Ishikawa (cell line): ENCODE results near the gene PLIN5.

Source experiments
- CEBPB ChIP-seq: IDR thresholded peaks from 2 replicates; pipeline ENCODE4 v1.6.1; 2012
- CREB1 ChIP-seq: IDR thresholded peaks from 2 replicates; pipeline ENCODE4 v1.6.1; 2012; ENCODE audit warnings: low read depth
- EGR1 ChIP-seq: IDR thresholded peaks from 2 replicates; pipeline ENCODE4 v1.6.1; 2012
- EP300 ChIP-seq: IDR thresholded peaks from 2 replicates; pipeline ENCODE4 v1.6.1; 2012; ENCODE audit warnings: borderline replicate concordance
- FOXM1 ChIP-seq: IDR thresholded peaks from 2 replicates; pipeline ENCODE4 v1.6.1; 2012; ENCODE audit warnings: low read depth, borderline replicate concordance
- MAX ChIP-seq: IDR thresholded peaks from 2 replicates; pipeline ENCODE4 v1.6.1; 2012
- NFIC ChIP-seq: IDR thresholded peaks from 2 replicates; pipeline ENCODE4 v1.6.1; 2012
- RAD21 ChIP-seq: IDR thresholded peaks from 2 replicates; pipeline ENCODE4 v1.6.1; 2012; ENCODE audit warnings: low read depth
- REST ChIP-seq: IDR thresholded peaks from 2 replicates; pipeline ENCODE4 v1.6.1; 2012; ENCODE audit warnings: low read depth, mild to moderate bottlenecking
- TAF1 ChIP-seq: IDR thresholded peaks from 2 replicates; pipeline ENCODE4 v1.6.1; 2012; ENCODE audit warnings: low read depth, mild to moderate bottlenecking
- TCF12 ChIP-seq: IDR thresholded peaks from 2 replicates; pipeline ENCODE4 v1.6.1; 2012; ENCODE audit warnings: low read depth
- TEAD4 ChIP-seq: IDR thresholded peaks from 2 replicates; pipeline ENCODE4 v1.6.1; 2012
- YY1 ChIP-seq: IDR thresholded peaks from 2 replicates; pipeline ENCODE4 v1.6.1; 2012; ENCODE audit warnings: low read depth
- ZBTB7A ChIP-seq: IDR thresholded peaks from 2 replicates; pipeline ENCODE4 v1.6.1; 2012; ENCODE audit warnings: low read depth
- TF ChIP-seq, protein P1 (sequence below): IDR thresholded peaks from 2 replicates; pipeline ENCODE4 v1.6.1; 2012

The PLIN5 gene

DNA sequence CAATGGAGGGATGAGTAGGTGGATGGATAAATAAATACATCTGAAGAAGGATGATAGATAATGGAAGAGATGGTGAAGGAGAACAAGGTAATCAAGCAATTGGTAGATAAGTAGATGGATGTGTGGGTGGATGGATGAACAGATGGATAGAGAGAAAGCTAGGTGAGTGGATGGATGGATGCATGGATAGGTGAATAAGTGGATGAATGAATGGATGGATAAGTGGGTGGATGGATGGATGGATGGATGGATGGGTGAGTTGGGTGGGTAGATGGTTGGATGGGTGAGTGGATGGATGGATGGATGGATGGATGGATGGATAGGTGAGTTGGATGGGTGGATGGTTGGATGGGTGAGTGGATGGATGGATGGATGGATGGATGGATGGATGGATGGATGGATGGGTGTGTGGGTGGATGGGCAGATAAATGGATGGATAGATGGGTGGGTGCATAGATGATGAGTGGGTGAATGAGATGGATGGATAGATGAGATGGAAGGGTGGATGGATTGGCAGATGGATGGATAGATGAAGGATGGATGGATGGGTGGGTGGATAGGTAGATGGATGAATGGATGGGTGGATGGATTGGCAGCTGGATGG is 18.2 kb upstream of the PLIN5 start:
- TF ChIP-seq RAD21 (no peak), FOXM1 (no peak), YY1 (no peak), REST (no peak), CEBPB (no peak), CREB1 (no peak), TEAD4 (no peak), EGR1 (no peak), EP300 (no peak), MAX (no peak), NFIC (no peak), TCF12 (no peak)
- TF ChIP-seq, protein P1, sequence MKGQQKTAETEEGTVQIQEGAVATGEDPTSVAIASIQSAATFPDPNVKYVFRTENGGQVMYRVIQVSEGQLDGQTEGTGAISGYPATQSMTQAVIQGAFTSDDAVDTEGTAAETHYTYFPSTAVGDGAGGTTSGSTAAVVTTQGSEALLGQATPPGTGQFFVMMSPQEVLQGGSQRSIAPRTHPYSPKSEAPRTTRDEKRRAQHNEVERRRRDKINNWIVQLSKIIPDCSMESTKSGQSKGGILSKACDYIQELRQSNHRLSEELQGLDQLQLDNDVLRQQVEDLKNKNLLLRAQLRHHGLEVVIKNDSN: no peak

DNA sequence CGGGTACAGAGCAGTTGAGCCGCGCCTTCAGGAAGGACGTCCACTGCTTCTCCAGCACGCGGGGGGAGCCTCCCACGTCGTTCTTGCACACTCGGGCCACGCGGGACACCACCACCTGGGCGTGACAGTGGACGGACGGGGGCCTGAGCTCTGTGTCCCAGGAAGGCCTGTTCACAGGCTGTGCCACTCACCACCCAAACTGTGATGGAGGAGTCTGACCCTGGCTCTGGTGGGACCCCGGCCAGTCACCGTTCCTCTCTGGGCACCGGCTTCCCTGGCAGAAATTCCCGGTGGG is 17.4 kb upstream of the PLIN5 start:
- TF ChIP-seq ZBTB7A: no peak
- no peak for TF ChIP-seq TEAD4
- no peak for TF ChIP-seq REST
- TF ChIP-seq EGR1: no peak
- no peak for TF ChIP-seq YY1
- TF ChIP-seq MAX: no peak
- no peak for TF ChIP-seq EP300
- TF ChIP-seq, protein P1: no peak
- TF ChIP-seq CREB1: no peak

- TF ChIP-seq, protein P1: no peak
- TF ChIP-seq MAX: no peak
- TF ChIP-seq EGR1: no peak
- TF ChIP-seq TCF12: no peak
- TF ChIP-seq RAD21: no peak
- TF ChIP-seq TAF1: no peak
Measured at GRCh38 chr19:4550479-4551050, 15.5 kb upstream of the PLIN5 start.

- no peak for TF ChIP-seq MAX
- no peak for TF ChIP-seq TAF1
- TF ChIP-seq ZBTB7A: no peak
- TF ChIP-seq CEBPB: no peak
- no peak for TF ChIP-seq TEAD4
- no peak for TF ChIP-seq EGR1
- no peak for TF ChIP-seq FOXM1
- no peak for TF ChIP-seq TCF12
- no peak for TF ChIP-seq EP300
- TF ChIP-seq, protein P1: no peak
- TF ChIP-seq YY1: no peak
- TF ChIP-seq NFIC: no peak
- TF ChIP-seq CREB1: no peak
- TF ChIP-seq RAD21: no peak
- no peak for TF ChIP-seq REST
Measured at GRCh38 chr19:4550018-4550417, 15.0 kb upstream of the PLIN5 start.
